ENCODE measurements around the gene SPINT1.

SPINT1 gene

DNA sequence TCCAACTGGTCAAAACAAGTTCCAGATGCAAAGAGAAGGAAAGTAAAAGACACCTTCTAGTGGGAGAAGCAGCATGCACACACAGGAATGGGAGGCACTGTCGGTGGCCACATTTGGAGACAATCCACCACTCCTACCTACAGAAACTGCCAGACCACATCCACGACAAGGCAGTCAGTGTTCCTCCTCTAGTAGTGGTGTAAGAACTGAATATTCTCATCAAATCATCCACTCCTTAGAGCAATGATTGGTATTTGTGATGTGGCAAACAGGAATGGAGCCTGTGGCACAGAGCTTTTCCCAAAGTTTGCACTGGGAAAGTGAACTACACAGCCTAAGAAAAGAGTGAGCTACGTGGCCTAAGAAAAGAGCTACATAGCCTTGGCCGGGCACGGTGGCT, 5.1 kb upstream of the SPINT1 start:
- in situ Hi-C loops (cut with HindIII; ENCODE audit: low sequenced_read_pairs): no loop called here
- no peak overlapping the region for H3K4me3 ChIP-seq (ENCODE audit: low read depth, low read length)
- no peak for TF ChIP-seq CTCF (IDR thresholded peaks at IDR 0.05; ENCODE audit: low read depth, low read length, missing control alignments)
- DNase-seq (ENCODE audit: low read depth): no peak

DNA sequence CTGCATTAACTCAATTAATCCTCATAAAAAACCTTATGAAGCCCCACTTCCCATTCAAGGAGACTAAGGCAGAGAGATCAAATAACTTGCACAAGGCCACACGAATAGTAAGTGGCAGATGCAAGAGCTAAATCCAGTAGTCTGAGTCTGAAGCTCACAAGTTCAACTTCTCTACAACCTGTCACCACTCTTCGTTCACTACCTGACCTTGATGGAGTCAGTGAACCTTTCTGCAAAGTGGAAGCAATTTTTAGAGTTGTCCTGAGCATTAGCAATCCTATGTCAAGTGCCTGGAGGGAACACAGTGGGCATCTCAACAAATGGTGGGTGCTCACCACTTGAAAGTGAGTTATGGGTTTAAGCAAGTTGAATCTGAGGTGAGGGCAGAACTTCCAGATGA, 2.1 kb upstream of the SPINT1 start:
- no peak for DNase-seq (ENCODE audit: low read depth)
- TF ChIP-seq CTCF (IDR thresholded peaks at IDR 0.05; ENCODE audit: low read depth, low read length, missing control alignments): no peak
- in situ Hi-C loops (cut with HindIII; ENCODE audit: low sequenced_read_pairs): no loop called here
- H3K4me3 ChIP-seq (ENCODE audit: low read depth, low read length): no peak overlapping the region

- in situ Hi-C loops (cut with HindIII; ENCODE audit: low sequenced_read_pairs): no loop called here
- peak overlapping the region; percentile 18 for H3K4me3 ChIP-seq (ENCODE audit: low read depth, low read length)
- no peak for DNase-seq (ENCODE audit: low read depth)
- TF ChIP-seq CTCF (IDR thresholded peaks at IDR 0.05; ENCODE audit: low read depth, low read length, missing control alignments): no peak
These were observed 475 bp upstream of the SPINT1 start for GRCh38 chr15:40843261-40843884.

DNA sequence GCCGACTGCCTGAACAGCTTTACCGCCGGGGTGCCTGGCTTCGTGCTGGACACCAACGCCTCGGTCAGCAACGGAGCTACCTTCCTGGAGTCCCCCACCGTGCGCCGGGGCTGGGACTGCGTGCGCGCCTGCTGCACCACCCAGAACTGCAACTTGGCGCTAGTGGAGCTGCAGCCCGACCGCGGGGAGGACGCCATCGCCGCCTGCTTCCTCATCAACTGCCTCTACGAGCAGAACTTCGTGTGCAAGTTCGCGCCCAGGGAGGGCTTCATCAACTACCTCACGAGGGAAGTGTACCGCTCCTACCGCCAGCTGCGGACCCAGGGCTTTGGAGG, 815 bp downstream of the SPINT1 start:
- H3K4me3 ChIP-seq (ENCODE audit: low read depth, low read length): peak overlapping the region; percentile 38

DNA sequence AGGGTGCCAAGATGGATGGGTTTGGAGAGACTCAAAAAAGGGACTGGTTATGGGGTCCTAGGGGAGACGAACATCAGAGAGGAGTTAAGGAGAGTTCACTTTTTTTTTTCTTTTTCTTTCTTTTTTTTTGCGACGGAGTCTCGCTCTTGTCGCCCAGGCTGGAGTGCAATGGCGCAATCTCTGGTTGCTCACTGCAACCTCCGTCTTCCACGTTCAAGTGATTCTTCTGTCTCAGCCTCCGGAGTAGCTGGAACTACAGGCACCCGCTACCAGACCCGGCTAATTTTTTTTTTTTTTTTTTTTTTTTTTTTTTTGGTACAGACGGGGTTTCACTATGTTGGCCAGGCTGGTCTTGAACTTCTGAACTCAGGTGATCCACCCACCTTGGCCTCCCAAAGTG, 1.2 kb downstream of the SPINT1 start:
- no peak for DNase-seq (ENCODE audit: low read depth)
- H3K4me3 ChIP-seq (ENCODE audit: low read depth, low read length): peak overlapping the region; percentile 38
- TF ChIP-seq CTCF (IDR thresholded peaks at IDR 0.05; ENCODE audit: low read depth, low read length, missing control alignments): no peak
- in situ Hi-C loops (cut with HindIII; ENCODE audit: low sequenced_read_pairs): no loop called here

More for the DNA sequence above, 815 bp downstream of the SPINT1 start:
- no peak for TF ChIP-seq CTCF (IDR thresholded peaks at IDR 0.05; ENCODE audit: low read depth, low read length, missing control alignments)
- in situ Hi-C loops (cut with HindIII; ENCODE audit: low sequenced_read_pairs): no loop called here
- no peak for DNase-seq (ENCODE audit: low read depth)

GRCh38 chr15:40845511-40846284, 1.9 kb downstream of the SPINT1 start:
- in situ Hi-C loops (cut with HindIII; ENCODE audit: low sequenced_read_pairs): no loop called here
- H3K4me3 ChIP-seq (ENCODE audit: low read depth, low read length): no peak overlapping the region
- TF ChIP-seq CTCF (IDR thresholded peaks at IDR 0.05; ENCODE audit: low read depth, low read length, missing control alignments): no peak
- no peak for DNase-seq (ENCODE audit: low read depth)
